GM08714 (cell line): Measurements from ENCODE around the gene DDAH1.
"Not testable (repeated sequence)": the region's sequence is repeated elsewhere in the genome, so short reads cannot be mapped to it uniquely, and the experiment has no call there.

Experiments used
- H3K4me3 ChIP-seq: fragments of 200-500 bp; sonication (Bioruptor generic); 2 replicates; pipeline ENCODE4 v1.5.1; 2014; ENCODE audit warnings: mild to moderate bottlenecking, low read length, inconsistent platforms
- ZNF274 ChIP-seq: IDR thresholded peaks from 2 replicates; pipeline ENCODE4 v1.6.1; 2012; ENCODE audit warnings: mild to moderate bottlenecking, low read depth, low read length

The DDAH1 gene

DNA sequence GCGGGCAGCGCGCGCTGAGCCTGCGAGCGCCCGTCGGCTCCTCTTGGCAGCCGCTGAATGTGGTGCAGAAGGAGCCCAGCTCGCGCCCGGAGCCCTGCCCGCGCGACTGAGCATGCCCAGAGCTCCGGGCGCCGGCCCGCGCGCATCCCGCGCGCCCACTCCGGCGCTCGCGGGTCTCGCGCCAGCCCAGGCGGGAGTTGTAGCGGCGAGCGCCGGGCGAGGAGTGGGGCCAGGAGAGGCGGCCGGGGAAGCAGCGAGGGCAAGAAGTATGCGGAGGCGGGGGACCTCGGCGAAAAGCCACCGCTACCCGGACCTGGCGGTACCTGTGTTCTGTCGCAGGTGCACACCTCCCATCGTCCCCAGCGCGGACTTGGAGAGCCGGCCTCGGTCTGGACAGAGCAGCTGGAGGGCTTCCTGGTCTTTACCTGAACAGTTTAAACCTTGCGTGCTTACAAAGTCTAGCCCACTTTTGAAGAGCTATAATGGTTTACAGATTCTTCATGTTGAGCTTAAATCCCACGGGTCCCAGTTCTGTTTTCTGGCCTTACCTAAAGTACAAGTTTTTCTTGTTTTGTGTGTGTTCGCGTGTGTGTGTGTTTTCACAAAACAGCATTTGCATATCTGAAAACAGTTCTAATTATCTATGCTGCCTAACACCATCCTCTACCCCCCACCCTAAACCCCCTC, at the start of gene DDAH1:
Gene DDAH1, minus strand, starts transcription at position 61 of the 687 bp plus-strand sequence. CDS start 114 bp downstream, outside the sequence.
- TF ChIP-seq ZNF274, result no peak
- peak within 1 kb of the TSS; percentile 53 for H3K4me3 ChIP-seq

DNA sequence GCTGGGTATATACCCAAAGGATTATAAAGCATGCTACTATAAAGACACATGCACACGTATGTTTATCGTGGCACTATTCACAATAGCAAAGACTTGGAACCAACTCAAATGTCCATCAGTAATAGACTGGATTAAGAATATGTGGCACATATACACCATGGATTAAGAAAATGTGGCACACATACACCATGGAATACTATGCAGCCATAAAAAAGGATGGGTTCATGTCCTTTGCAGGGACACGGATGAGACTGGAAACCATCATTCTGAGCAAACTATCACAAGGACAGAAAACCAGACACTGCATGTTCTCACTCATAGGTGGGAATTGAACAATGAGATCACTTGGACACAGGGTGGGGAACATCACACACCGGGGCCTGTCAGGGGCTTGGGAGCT, 49.0 kb upstream of the DDAH1 start:
- H3K4me3 ChIP-seq, result not testable (repeated sequence)

DNA sequence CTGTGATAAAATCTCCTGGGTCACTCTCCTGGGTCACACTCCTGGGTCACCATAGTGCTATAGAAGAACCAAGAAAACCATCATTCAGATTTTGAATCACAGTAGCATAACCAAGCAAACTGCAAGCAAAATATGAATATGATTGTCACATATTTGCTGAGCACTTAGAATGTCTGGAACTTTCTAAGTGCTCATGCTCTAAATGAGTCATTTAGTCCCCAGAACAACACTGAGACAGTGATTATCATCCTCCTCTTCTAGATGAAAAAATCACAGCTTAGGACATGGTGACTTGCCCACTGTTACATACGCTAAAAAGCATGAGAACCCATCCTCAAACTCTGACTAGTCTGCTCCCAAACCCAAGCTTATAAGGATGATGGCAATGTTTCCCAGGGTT, 39.5 kb upstream of the DDAH1 start:
- H3K4me3 ChIP-seq, result no peak overlapping the region

DNA sequence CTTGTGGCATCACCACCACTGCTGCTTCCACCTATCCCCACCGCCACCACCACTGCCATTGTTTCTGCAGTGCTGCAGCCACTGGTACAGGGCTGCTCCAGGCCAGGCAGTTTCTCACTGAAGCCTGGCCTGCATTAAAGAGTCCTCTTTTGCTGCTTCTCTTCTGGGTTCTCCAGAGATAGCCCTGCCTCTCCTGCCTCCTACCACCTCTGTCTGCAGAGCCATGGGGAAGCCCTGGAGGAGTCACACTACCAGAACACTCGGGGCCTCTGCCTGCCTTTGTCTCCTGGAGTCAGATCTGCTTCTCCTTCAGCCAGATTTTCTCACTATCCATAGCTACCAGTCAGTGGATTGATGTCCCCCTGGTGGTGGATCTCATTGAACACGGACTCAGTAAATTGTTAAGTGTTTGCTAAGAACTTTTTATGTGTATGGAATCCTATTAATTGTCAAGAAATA, 37.7 kb upstream of the DDAH1 start:
- TF ChIP-seq ZNF274, result no peak

More for the DNA sequence above, 39.5 kb upstream of the DDAH1 start:
- no peak for TF ChIP-seq ZNF274

DNA sequence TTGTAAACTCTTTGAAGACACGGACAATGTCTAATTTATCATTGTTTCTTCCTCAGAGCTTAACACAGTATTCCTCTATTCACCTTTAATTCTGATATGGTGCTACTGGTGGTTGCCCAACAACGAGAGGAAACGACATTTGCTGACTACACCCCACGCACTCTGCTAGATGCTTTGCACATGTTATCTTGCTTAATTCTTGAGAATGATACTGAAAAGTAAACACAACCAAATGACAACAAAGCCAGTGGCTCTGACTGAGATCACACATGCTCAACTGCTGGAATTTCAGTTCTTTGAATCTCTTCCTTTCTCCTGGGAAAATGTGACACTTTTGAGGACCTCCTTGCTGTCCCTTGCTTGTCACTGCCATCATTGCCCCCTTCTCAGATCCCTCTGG, 37.2 kb upstream of the DDAH1 start:
- TF ChIP-seq ZNF274, result no peak
- no peak overlapping the region for H3K4me3 ChIP-seq

More for the DNA sequence above, 37.7 kb upstream of the DDAH1 start:
- no peak overlapping the region for H3K4me3 ChIP-seq

DNA sequence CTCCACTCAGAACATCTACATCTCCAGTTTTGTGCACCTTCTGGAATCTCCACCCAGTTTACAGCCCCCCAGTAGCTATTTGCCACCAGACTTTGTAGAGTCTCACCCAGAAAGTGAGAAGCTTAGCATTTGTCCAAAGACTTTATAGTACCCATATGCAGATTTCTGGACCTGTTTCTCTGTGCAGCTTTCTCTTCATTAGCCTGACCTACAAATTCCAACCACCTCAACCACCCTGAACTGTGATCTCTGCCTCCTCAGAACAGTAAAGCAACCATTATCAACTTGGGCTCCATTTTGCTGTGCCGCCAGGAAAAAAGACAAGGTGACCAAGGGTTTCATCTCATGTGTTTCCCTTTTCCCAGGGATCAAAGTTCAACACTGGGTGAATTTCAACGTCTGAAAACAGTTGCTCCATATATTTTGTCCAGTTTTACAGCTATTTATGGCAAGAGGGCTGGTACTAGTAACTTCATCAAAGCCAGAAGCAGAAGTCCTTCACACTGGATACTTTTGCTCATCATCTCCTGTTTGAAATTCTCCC, 36.5 kb upstream of the DDAH1 start:
- H3K4me3 ChIP-seq, result no peak overlapping the region
- TF ChIP-seq ZNF274, result no peak

DNA sequence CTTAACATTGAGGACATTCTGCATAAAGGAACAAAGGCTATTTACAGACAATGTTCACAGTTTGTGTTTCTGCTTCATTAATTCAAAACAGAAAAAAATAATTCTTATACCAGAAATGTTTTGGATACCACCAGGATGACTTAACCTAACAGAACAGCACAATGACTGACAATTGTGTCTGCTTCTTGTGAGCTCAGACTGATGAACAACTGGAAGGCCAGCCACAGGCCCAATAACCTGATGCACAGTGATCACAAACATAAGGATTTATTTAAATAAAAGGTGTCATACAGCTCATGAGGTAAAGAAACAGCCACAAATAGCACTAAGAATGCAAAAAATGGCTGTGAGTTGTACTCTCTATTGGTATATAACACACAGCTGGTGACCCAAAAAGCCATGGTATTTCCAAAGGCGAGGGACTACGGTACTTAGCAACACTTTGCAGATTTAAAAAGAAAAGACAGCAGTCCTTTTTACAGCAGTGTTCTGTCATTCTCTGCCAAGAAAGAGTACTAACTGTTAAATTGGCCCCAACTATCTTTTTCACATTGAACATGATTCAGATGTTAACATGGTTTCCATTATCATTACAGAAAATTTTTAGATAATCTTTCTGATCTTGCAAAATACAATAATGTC, 32.1 kb upstream of the DDAH1 start:
- no peak overlapping the region for H3K4me3 ChIP-seq
- no peak for TF ChIP-seq ZNF274

DNA sequence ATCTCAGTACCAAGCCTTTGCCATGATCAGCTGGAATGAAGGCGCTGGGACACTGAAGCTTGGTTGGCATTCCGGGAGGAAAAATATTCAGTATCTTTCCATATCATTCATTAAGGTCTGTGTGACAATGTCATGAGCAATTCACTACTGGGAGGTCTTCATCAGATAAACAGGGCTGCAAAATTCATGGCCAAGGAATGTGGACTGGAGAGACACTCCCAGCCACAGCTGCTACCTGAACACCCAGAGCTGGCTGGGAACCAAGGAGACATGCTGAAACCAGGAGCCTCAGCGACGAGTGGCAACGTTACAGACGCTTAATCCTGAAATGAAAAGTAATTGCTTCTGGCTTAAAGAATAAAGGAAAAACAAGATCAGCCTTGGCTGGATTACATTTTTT, 30.6 kb upstream of the DDAH1 start:
- no peak for TF ChIP-seq ZNF274
- H3K4me3 ChIP-seq, result no peak overlapping the region

DNA sequence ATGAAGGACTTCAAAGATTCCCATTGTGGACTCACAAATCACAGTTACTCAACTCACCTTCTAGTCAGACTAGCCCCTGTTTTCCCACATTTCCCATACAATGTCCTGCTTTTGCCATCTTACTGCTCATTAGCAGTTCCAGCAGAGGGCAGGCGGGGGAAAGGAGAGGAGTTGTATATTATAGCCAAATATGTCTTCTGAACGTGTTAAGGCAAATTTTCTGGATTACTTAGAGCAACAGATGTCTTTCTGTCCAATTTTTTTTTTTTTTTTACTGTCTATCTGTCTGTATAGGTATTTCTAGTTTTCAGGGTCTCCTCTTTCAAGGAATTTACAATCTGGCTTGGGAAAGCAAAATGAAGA, 29.9 kb upstream of the DDAH1 start:
- H3K4me3 ChIP-seq, result no peak overlapping the region
- no peak for TF ChIP-seq ZNF274

DNA sequence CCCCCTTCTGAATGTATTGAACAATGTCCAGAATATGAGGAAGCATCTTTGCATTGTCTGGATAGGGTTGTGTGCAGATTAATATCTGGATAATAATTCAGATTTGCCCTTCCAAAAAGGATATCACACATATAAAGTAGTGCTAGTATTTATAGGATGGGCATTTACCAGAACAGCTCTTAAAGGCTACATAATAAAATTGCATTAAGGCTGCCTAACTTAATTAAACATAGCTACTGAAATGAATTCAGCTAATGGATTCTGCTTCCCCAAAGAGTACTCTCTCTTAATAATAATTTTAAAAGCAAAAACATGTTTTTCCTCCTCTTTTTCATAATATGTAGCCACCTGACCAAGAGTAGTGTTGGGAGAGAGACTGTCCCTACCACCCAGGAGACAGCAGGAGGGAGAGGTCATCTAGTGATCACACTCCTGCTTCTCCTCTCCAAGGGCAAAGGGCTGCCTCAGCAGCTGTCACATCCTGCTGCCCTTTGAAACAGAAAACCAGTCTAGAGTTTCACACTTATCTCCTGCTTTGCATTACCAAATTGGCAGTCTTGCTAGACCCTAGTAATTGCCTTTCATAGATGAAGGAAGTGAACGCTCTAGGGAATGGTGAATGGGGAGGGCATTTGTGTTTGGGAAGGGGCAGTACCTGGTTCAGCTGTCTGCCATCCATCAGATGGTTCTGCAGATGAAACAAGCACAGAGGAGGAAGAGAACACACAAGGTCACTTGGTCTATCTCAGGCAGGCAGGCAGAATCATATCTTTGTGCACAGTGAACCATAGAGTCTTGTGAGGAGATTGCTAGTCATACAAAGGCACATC, 29.3 kb upstream of the DDAH1 start:
- TF ChIP-seq ZNF274, result no peak
- no peak overlapping the region for H3K4me3 ChIP-seq

DNA sequence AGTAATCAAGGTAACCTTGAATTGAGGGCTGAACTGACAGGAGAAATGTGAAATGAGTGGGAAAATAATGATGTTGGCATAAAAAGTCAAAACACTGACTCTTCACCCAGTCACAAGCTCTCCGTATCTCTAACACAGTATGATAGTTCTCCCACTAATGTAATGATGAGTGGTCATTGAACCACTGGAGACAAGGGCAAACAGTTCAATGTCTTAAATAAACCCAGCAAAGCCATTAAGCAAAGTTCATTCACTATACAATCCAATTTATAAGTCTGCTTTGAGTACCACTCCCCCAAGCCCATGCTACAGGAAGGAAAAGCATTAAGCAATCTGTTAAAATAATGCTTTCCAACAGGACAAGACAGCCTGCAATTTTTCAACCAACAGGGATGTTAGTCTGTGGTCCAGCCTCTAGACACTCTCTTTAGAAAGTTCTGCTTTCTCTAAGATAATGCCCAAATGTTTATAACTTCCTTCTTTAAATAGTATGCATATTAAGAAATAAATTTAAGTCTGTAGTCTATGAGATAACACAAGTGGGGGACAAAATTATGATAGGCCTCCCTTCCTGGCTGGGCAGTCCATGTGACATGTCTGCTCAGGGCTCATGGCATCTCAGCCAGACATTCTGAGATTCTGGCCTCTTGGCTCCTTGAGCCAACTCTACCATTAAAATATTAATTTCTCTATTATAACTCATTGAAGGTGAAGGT, 25.5 kb upstream of the DDAH1 start:
- TF ChIP-seq ZNF274, result no peak

DNA sequence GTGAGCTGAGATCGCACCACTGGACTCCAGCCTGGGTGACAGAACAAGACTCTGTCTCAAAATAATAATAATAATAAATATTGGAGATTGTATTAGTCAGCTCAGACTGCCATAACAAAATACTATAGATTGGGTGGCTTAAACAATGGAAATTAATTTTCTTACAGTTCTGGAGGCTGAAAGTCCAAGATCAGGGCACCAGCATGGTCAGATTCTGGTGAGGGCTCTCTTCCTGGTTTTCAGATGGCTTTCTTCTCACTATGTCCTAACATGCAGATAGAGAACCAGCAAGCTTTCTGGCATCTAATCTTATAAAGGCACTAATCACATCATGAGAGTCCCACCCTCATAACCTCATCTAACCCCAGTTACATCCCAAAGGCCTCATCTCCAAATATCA, 23.2 kb upstream of the DDAH1 start:
- no peak for TF ChIP-seq ZNF274
- no peak overlapping the region for H3K4me3 ChIP-seq

More for the DNA sequence above, 25.5 kb upstream of the DDAH1 start:
- no peak overlapping the region for H3K4me3 ChIP-seq

DNA sequence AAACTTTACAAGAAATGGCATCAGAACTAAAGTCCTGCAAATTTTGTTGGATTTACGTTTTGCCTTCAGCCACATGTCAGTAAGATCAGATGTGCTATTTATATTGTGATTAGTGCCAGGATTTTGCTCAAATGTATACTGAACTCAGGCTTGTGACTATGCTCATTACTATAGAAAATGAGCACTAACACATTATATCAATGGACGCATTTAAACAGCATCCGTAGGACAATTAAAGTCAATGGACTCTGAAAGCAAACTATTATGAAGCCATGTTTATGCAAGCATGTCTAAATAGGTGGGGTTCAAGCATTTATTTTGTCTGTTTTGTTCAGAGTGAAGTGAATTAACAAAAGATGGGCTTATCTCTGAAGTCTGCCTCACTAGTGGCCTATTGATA, 20.6 kb upstream of the DDAH1 start:
- no peak for TF ChIP-seq ZNF274
- H3K4me3 ChIP-seq, result no peak overlapping the region

DNA sequence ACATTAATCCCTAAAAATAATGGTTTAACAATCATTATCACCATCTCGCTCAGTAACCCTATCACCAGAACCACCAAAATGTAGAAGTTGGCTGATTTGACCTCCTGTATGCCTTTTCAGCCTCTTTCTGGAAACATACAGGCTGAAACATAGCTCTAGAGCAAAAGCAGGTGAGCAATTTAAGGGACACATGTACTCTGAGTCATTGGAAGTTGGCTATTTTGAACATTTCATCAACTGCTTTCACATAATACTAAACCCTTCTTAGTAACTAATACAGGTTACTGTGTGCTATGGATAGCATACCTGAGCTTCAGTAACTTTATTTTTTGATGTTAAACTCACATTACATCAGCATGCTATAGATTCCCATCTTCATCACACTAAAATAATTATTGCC, 19.8 kb upstream of the DDAH1 start:
- no peak for TF ChIP-seq ZNF274
- H3K4me3 ChIP-seq, result no peak overlapping the region
